Measurements from ENCODE around the gene STH. TPM values are rescaled to one million over a fixed set of nuclear protein-coding genes. Genes with fewer than 3 reads are reported as not detected.

Gene STH
- total and polyA plus RNA-seq, 8 donors: not detected

- no peaks in the 10 kb centered on the region for H3K9me3 ChIP-seq
- no peak overlapping the region for H3K27ac ChIP-seq
- intact Hi-C loops (cut with DNase I; ENCODE audit: low total_unique reads): no loop called here
- no peak for DNase-seq
- WGBS, 5 donors: 45 to 77% (median 60%) methylated on average over 5 of the region's 5 CpGs
- TF ChIP-seq EP300 (IDR thresholded peaks at IDR 0.05): no peak
- no peak for TF ChIP-seq POLR2A (IDR thresholded peaks at IDR 0.05)
- TF ChIP-seq CTCF (IDR thresholded peaks at IDR 0.05): no peak
- no peak for TF ChIP-seq POLR2AphosphoS5 (IDR thresholded peaks at IDR 0.05)
- H3K4me3 ChIP-seq: no peak overlapping the region
- H3K36me3 ChIP-seq: no peaks in the 10 kb centered on the region
- H3K27me3 ChIP-seq: peaks cover 0 to 14% (median 5%) of the 10 kb centered on the region in 3 donors
- peaks cover 0 to 6% (median 0%) of the 10 kb centered on the region in 4 donors for H3K4me1 ChIP-seq
Measured at GRCh38 chr17:45963889-45964288, 35.2 kb upstream of the STH start.

- Histone ChIP-seq H3K27ac (no peak overlapping the region), H3K9me3 (no peaks in the 10 kb centered on the region), H3K4me3 (no peak overlapping the region), H3K36me3 (no peaks in the 10 kb centered on the region), H3K27me3 (peaks cover 0 to 14% (median 5%) of the 10 kb centered on the region in 3 donors), H3K4me1 (peaks cover 0 to 6% (median 0%) of the 10 kb centered on the region in 4 donors)
- no peak for TF ChIP-seq POLR2AphosphoS5 (IDR thresholded peaks at IDR 0.05)
- TF ChIP-seq EP300 (IDR thresholded peaks at IDR 0.05): no peak
- TF ChIP-seq CTCF (IDR thresholded peaks at IDR 0.05): no peak
- TF ChIP-seq POLR2A (IDR thresholded peaks at IDR 0.05): no peak
- WGBS, 5 donors: 83 to 90% (median 84%) methylated on average over 4 of the region's 4 CpGs
- DNase-seq: no peak
- intact Hi-C loops (cut with DNase I; ENCODE audit: low total_unique reads): no loop called here
Measured at GRCh38 chr17:45964634-45965033, 34.4 kb upstream of the STH start.

- H3K27ac ChIP-seq: no peak overlapping the region
- no peak overlapping the region for H3K4me3 ChIP-seq
- TF ChIP-seq EP300 (IDR thresholded peaks at IDR 0.05): no peak
- no peak for TF ChIP-seq CTCF (IDR thresholded peaks at IDR 0.05)
- no peak for TF ChIP-seq POLR2AphosphoS5 (IDR thresholded peaks at IDR 0.05)
- no peak for TF ChIP-seq POLR2A (IDR thresholded peaks at IDR 0.05)
- H3K36me3 ChIP-seq: no peaks in the 10 kb centered on the region
- H3K27me3 ChIP-seq: peaks cover 0 to 14% (median 5%) of the 10 kb centered on the region in 3 donors
- DNase-seq: no peak
- intact Hi-C loops (cut with DNase I; ENCODE audit: low total_unique reads): no loop called here
- H3K9me3 ChIP-seq: no peaks in the 10 kb centered on the region
- 66 to 74% (median 72%) methylated on average over 4 of the region's 4 CpGs for WGBS, 5 donors
- H3K4me1 ChIP-seq: peaks cover 0 to 6% (median 0%) of the 10 kb centered on the region in 4 donors
Measured at GRCh38 chr17:45965812-45966211, 33.2 kb upstream of the STH start.

- WGBS, 5 donors: 12 to 55% (median 38%) methylated on average over 2 of the region's 2 CpGs
- Histone ChIP-seq H3K27ac (no peak overlapping the region), H3K9me3 (no peaks in the 10 kb centered on the region), H3K4me3 (no peak overlapping the region), H3K4me1 (peaks cover 0 to 6% (median 0%) of the 10 kb centered on the region in 4 donors), H3K36me3 (no peaks in the 10 kb centered on the region), H3K27me3 (peaks cover 0 to 17% (median 5%) of the 10 kb centered on the region in 3 donors)
- TF ChIP-seq EP300 (IDR thresholded peaks at IDR 0.05) (no peak), POLR2A (IDR thresholded peaks at IDR 0.05) (no peak), POLR2AphosphoS5 (IDR thresholded peaks at IDR 0.05) (no peak), CTCF (IDR thresholded peaks at IDR 0.05) (no peak)
- no peak for DNase-seq
- intact Hi-C loops (cut with DNase I; ENCODE audit: low total_unique reads): no loop called here
Measured at GRCh38 chr17:45966606-45967280, 32.3 kb upstream of the STH start.
